Lower leg skin (tissue), 3 donors: ENCODE results near the gene GATAD1.

Experiments
- POLR2A ChIP-seq, 2 donors: fragments of 450-650 bp; IDR thresholded peaks; one replicate each; pipeline ENCODE4 v1.6.1; 2016 to 2017; ENCODE audit warnings: antibody characterized with exemption in 2 of 2, mild to moderate bottlenecking in 1 of 2, moderate library complexity in 1 of 2
- TF ChIP-seq, protein P1 (sequence below), 3 donors: fragments of 450-650 bp; IDR thresholded peaks; one replicate each; pipeline ENCODE4 v1.5.1; 2016; ENCODE audit warnings: antibody characterized with exemption in 3 of 3, mild to moderate bottlenecking in 3 of 3, moderate library complexity in 2 of 3

DNA sequence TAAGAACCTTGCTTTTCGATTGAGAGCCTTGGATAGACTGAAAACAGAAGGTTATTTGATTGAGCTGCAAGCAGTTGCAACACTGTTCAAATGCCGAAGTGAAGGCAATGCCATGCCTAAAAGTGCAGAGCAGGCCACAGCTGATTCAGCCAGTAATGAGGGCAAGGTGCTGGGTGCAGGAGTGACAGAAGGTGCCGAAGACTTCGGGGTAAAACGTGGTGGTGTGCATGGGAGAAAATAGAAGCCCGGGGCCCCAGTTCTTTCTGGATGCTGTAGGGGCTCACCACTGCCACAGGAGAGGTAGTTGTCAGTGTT is 43.6 kb upstream of the GATAD1 start:
- TF ChIP-seq, protein P1, sequence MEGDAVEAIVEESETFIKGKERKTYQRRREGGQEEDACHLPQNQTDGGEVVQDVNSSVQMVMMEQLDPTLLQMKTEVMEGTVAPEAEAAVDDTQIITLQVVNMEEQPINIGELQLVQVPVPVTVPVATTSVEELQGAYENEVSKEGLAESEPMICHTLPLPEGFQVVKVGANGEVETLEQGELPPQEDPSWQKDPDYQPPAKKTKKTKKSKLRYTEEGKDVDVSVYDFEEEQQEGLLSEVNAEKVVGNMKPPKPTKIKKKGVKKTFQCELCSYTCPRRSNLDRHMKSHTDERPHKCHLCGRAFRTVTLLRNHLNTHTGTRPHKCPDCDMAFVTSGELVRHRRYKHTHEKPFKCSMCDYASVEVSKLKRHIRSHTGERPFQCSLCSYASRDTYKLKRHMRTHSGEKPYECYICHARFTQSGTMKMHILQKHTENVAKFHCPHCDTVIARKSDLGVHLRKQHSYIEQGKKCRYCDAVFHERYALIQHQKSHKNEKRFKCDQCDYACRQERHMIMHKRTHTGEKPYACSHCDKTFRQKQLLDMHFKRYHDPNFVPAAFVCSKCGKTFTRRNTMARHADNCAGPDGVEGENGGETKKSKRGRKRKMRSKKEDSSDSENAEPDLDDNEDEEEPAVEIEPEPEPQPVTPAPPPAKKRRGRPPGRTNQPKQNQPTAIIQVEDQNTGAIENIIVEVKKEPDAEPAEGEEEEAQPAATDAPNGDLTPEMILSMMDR (IDR thresholded peaks at IDR 0.05), result no peak
- TF ChIP-seq POLR2A (IDR thresholded peaks at IDR 0.05), result no peak
